GM19238 (cell line): ENCODE data around the gene IL6R.

Experiments
- DNase-seq: peaks from one replicate; pipeline ENCODE4 v3.0.0; 2011; ENCODE audit warnings: low spot score; ENCODE audit not compliant: insufficient read length

The IL6R gene

GRCh38 chr1:154425172-154425571 lies 20.0 kb downstream of the IL6R start:
- no peak for DNase-seq

GRCh38 chr1:154427173-154428139 lies 22.3 kb downstream of the IL6R start:
- no peak for DNase-seq

- DNase-seq, result no peak
Observed at GRCh38 chr1:154429118-154429517, 24.0 kb downstream of the IL6R start.

GRCh38 chr1:154429841-154430611 lies 24.9 kb downstream of the IL6R start:
- DNase-seq, result no peak

GRCh38 chr1:154430903-154431302 lies 25.8 kb downstream of the IL6R start:
- DNase-seq, result no peak

- no peak for DNase-seq
Observed at GRCh38 chr1:154431586-154432373, 26.6 kb downstream of the IL6R start.

- DNase-seq, result no peak
Observed at GRCh38 chr1:154433161-154433764, 28.1 kb downstream of the IL6R start.

- no peak for DNase-seq
Observed at GRCh38 chr1:154434346-154435085, 29.4 kb downstream of the IL6R start.

GRCh38 chr1:154435599-154436200 lies 30.6 kb downstream of the IL6R start:
- DNase-seq, result no peak

- DNase-seq, result no peak
Observed at GRCh38 chr1:154436433-154436832, 31.3 kb downstream of the IL6R start.

GRCh38 chr1:154440036-154440804 lies 35.1 kb downstream of the IL6R start:
- DNase-seq, result no peak

GRCh38 chr1:154441241-154441888 lies 36.2 kb downstream of the IL6R start:
- no peak for DNase-seq

- no peak for DNase-seq
Observed at GRCh38 chr1:154442006-154442740, 37.0 kb downstream of the IL6R start.

GRCh38 chr1:154443274-154444013 lies 38.3 kb downstream of the IL6R start:
- no peak for DNase-seq

- peak; percentile 60 for DNase-seq
Observed at GRCh38 chr1:154445040-154445472, 39.9 kb downstream of the IL6R start.

GRCh38 chr1:154446292-154446691 lies 41.1 kb downstream of the IL6R start:
- DNase-seq, result no peak

- DNase-seq, result no peak
Observed at GRCh38 chr1:154446789-154447188, 41.6 kb downstream of the IL6R start.
